Left hindlimb (tissue), 1 donor: ENCODE results near the gene SLC25A22.

Source experiments
- DNase-seq: peaks from one replicate; pipeline ENCODE4 v3.0.0-alpha.2; 2018

Gene SLC25A22

DNA sequence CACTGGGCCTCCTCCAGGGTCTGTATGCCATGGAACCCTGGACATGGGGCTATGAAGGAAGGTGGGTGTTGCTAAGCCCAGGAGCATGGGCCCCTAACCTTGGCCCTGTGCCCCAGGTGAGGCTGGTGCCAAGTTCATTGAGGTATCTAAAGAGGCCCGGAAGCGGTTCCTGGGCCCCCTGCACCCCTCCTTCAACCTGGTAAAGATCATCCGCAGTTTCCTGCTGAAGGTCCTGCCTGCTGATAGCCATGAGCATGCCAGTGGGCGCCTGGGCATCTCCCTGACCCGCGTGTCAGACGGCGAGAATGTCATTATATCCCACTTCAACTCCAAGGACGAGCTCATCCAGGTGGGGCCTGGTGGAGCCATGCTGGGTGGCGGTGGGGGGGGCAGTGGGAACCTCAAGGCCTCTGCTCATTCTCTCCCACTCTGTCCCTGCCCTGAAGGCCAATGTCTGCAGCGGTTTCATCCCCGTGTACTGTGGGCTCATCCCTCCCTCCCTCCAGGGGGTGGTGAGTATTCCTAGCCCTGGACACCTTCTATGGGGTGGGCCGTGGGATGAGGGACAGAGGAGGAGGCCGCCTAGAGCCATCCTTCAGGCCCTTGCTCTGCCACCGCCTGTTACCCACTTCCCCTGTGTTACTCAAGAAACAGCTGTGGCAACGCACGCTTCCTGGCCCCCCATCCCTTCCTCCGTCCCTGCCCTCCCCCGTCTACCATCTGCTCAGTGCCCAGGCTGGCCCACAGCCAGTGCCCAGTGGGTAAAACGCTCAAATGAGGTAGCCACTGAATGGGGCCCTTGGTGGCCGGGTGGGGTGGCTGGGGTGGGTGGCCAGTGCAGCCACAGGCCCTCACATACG lies 23.7 kb upstream of the SLC25A22 start:
- no peak for DNase-seq

GRCh38 chr11:820655-821511 lies 22.8 kb upstream of the SLC25A22 start:
- no peak for DNase-seq

DNA sequence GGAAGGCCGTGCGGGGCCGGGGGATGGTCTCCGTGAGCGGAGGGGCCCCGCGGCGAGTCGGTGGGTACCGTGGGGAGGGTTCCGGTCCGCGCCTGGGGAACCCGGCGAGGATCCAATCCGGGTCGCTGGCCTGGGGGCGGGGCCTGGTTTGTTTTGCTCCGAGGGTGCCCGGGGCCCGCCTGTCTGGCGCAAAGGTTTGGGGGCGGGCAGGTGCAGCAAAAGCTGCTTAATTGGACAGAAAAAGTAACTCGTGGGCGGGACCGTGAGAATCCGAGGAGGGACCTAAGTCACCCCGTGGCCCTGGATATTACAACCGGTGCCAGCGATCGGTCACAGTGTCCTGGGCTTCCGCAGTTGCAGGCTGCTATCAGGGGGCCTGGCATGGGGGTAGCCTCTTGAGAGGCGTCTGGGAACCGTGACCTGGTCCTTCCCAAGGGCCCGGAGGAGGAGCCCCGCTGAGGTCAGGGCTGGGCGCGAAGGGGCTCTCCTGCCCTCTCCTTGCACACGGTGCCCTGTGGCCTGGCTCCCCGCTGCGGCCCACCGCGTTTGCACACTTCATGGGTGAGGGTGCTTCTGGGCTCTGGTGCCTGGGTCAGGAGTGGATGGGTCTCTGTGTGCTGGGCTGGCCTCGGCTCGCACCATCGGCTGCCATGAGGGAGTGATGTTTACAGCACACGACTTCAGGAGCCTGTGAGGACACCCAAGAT lies 22.0 kb upstream of the SLC25A22 start:
- no peak for DNase-seq

DNA sequence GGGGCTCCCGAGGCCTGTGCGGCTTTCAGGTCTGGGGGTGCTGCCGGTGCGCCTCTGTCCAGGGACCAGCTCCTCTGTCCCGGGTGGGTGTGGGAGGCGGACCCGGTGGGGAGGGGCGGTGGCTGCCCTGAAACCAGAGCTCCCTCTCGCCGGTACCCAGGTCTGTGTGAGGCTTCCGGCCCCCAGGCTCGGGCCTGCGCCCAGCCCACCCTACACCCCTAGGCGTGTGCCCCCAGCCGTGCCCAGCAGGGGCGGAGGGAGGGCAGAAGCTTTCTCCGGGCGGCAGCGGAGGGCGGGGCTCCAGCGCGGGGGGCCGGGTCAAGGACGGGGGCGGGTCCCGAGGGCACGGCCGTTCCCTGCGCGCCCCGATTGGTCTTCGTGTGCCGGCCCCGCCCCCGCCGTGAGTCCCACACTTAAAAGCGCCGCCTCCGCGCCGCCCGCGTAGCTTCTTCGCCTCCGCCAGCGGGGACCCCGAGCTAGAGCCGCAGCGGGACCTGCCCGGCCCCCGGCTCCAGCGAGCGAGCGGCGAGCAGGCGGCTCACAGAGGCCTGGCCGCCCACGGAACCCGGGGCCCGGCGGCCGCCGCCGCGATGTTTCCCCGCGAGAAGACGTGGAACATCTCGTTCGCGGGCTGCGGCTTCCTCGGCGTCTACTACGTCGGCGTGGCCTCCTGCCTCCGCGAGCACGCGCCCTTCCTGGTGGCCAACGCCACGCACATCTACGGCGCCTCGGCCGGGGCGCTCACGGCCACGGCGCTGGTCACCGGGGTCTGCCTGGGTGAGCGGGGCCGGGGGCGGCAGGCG lies 21.2 kb upstream of the SLC25A22 start:
- DNase-seq = peak; percentile 92

GRCh38 chr11:818396-819128 lies 20.5 kb upstream of the SLC25A22 start, which contains the start of gene PNPLA2:
TSS of gene PNPLA2 (plus strand) at chr11:818914. CDS start at chr11:819719, 805 bp downstream.
- no peak for DNase-seq

- no peak for DNase-seq
Observed at GRCh38 chr11:816433-816779, 18.3 kb upstream of the SLC25A22 start.

DNA sequence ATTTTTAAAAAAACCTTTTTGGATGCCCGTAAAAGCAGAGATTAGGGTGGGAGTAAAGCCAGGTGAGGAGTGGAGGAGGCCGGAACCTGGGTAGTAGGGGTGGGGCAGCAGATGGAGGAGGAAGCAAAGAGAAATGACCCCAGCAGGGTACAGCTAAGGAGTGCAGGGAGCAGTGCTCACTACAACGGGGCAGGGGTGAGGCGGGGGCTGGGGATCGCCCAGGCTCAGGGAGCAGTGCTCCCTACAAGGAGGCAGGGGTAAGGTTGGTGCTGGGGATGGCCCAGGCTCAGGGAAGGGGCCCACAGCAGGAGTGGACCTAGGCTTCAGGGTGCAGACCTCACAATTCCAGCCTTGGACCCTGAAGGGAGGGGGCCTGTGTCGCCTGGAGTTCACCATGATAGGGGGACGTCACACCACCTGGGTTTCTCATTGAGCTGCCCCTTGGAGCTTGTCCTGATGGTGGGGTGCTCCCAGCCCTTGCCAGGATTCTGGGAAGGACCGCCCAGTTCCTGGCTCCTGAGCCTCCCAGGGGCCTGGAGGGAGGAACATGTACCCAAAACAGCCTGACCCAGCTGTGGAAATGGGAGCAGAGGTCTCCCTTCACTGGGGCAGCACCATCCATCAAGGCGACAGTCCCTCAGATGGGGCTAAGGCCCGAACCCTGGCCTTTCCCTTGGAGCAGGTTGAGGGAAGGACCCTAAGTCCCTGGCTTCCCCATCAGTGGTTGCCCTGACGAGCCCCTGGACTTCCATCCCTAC lies 17.8 kb upstream of the SLC25A22 start:
- DNase-seq = no peak

DNA sequence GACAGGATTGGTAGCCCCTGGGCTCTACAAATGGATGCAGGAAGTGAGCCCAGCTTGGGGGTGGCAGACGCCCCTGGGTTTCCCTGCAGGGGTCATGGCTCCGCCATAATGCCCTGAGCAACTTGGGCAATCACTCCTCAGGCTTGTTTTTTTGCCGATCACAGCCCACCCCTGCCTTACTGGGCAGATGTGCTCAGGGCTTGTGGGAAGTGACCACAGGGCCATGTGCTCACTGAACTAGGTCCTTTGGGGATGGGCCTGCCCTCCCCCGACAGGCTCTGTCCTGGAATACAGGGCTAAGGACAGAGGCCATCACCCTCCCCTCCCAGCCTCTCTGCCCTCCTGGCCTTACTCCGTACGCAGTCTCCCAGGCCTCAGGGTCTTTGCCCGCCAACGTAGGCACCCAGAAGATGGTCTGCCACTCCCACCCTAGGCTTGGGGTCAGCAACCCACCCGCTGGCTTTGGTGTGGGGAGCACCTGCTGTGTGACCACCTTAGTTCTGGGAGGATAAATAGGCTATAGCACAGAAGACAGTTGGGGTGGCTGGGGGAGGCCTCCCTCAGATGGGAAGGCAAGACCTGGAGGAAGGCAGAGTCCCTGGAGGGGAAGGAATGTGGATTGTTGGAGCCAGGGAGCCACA lies 15.5 kb upstream of the SLC25A22 start:
- no peak for DNase-seq

DNA sequence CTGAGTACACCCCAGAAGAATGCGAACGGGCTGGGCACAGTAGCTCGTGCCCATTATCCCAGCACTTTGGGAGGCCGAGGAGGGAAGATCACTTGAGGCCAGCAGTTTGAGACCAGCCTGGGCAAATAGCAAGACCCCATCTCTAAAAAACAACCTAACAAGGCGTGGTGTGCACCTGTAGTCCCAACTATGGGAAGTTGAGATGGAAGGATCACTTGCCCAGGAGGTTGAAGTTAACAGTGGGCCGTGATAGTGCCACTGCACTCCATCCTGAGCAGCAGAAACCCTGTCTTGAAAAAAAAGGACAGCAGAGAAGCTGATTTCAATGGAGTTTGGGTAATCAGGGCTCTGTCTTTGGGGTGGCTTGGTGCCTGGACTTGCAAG lies 15.0 kb upstream of the SLC25A22 start:
- no peak for DNase-seq

GRCh38 chr11:812390-812789 lies 14.3 kb upstream of the SLC25A22 start:
- no peak for DNase-seq

DNA sequence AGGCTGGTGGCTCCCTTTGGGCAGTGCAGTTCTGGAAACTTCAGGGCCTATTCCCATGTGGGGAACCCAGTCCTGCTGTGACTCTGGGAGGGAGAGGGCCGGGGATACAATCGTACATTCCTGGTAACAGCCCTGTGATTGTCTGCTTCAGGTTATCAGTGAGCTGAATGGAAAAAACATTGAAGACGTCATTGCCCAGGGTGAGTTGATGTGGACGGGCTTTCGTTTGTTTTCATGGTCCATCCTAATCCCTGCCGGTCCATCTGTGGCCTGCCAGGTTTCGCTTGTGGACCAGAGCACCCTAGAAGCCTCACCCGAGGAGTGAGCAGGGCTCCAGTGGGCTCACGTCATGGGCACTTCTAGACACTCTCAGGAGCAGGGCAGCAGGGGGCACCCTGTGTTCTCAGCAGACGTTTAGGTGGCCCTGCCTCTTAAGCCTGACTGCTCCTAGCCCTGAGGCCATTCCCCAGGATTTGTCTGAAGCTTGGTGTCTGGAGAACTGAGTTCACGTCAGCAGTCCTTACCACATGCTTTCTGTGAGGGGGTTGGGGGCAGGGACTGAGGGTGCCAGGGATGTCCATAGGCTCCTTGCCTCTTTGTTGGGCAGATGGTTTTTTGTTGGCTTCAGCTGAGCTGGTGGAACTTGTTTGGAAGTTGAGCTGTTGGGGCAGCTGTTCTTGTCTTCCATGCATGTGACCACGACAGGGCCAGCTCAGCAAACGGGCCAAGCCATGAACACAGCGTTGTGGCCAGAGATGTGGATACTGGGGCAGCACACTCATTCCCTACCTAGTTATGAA lies 13.6 kb upstream of the SLC25A22 start:
- DNase-seq = no peak

GRCh38 chr11:810040-810567 lies 12.0 kb upstream of the SLC25A22 start:
- DNase-seq = no peak

DNA sequence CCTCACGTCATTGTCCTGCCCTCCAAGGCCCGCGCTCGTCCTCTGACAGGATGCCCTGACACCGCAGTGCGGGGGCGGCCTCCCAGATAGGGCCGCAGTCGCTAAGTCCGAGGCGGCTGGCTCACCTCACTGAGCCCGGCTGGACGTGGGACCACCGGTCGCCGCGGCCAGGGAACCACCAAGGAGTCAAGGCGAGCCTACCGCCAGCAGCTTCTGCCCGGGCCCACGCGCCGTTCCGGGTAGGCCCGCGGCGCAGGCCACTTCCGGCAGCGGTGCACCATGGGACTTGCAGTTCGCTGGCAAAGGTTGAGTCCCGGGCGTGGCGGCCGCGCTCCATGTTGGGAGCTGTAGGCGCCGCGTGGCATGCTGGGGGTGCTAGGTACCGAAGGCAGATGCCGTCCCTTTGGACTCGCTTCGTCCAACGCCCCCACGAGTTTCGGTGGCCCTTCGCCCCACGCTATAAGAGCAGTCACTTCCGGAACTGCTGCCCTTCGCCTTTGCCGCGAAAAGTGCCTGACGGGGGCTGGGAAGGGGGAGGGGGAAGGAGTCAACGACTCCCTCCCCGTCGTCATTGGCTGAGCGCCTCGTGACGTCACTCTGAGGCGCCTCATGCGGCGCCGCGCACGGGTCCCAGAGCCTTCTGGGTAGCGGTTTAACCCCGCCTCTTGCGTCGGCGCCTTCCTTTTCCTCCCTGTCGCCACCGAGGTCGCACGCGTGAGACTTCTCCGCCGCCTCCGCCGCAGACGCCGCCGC lies 11.4 kb upstream of the SLC25A22 start, which contains the start of gene RPLP2:
RPLP2 (plus strand) TSS at position 681 of the 753 bp plus-strand sequence. CDS start 268 bp downstream, outside the sequence.
- peak; percentile 98 for DNase-seq

DNA sequence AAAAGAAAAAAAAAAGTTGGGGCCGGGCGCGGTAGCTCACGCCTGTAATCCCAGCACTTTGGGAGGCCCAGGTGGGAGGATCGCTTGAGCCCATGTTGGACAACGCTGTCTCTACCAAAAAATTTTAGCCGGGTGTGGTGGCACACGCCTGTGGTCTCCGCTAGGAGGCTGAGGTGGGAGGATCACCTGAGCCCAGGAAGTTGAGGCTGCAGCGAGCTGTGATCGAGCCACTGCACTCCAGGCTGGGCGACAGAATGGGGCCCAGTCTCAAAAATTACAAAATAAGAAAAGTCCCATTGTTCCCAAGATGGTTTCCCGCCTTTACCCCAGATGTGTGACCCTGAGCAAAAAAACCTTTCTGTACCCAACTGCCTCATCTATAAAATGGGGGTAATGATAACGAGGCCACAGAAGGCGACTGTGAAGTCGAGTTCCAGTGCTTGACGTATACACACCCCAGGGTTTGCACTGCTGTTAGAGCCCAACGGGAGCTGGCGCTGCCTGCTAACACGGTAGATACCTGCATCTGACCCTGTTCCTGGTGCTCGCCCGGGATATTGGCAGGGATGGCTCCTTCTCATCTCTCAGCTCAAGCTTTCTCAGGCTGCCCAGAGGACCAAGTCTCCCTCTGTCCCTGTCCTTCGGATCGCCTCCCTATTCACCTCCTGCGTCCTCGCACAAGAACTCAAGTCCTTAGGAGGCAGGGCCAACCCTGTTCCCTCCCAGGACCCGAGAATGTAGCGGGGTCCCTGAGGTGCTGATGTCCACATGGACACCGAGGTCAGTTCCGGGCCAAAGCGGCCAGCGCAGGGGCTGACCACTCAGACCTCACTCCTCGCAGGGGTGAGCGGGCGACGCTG lies 10.6 kb upstream of the SLC25A22 start:
- no peak for DNase-seq

DNA sequence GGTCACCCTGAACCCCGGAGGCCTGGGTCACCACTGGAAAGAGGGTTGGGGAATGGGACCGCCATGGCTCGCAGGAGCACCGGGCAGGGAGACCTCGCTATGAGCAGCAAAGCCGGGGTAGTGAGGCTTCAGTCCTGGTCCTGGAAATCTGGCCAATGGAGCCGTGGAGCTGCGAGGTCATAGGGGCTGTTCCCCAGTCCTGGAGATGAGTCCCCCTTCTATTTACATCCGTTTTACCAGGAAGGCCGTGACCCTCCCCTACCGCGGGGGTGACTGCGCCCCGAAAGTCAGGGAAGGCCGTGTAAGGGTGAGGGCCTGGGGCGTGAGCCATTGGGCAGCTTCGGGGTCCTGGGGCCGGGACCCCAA lies 6.5 kb upstream of the SLC25A22 start:
- DNase-seq = no peak

DNA sequence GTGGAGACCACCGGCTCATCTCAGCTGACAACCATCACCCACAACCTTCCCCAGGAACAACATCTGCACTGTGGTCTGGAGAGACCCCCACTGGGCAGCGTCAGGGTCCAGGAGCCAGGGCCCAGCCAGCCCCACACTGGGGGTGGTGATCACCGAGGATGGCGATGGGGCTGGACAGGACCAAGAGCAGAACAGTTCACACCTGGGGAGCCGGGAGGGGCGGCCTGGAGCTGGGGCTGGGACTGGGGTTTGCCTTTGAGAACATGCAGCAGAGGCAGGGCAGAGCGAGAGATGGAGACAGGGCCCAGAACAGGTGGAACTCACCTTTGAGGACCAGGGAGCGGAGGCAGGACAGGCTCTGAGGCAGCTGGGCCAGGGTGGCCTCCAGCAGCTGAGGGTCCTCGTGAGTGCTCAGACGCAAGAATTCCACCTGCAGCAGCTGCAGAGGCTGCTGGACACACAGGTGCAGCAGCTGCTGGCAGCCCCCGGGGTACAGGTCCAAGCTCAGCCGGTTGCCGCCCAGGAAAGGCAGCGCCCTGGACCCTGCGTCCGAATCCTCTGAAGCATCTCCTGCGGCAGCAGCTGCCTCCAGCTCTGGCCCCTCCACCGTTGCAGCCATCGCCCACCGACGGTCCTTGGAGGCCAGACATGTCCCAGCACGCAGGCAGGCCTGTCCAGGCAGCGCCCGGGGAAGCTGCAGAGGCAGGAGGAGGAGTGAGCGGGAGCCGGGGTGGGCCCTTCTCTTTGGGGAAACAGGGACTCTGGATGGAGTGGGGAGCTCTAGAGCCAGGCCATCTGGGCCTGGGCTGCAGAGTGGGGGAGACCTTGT lies 5.9 kb upstream of the SLC25A22 start:
- no peak for DNase-seq

DNA sequence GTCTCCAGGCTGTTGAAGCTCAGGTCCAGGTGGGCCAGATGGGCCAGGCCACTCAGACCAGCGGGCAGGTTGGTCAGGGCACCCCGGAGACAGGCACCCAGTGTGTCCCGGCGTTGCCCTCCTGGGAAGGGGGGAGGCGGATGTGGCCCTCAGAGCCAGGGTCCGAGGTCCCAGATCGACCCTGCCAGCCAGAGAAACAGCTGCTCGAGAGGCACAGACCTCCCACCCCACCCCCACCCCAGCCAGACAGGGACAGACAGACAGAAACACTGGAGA lies 5.3 kb upstream of the SLC25A22 start:
- DNase-seq = no peak
